Hepatic stellate cell (primary cell): Measurements from ENCODE around the gene CD19.
"Not testable (repeated sequence)": the region's sequence is repeated elsewhere in the genome, so short reads cannot be mapped to it uniquely, and the experiment has no call there.

Experiments
- DNase-seq: peaks from one replicate; pipeline ENCODE4 v3.0.0; 2011; ENCODE audit warnings: low spot score

CD19 gene

GRCh38 chr16:28936784-28937155 is 5.0 kb downstream of the CD19 start:
- no peak for DNase-seq

GRCh38 chr16:28937222-28937876 is 5.6 kb downstream of the CD19 start:
- DNase-seq, result no peak

GRCh38 chr16:28938721-28939120 is 7.0 kb downstream of the CD19 start:
- no peak for DNase-seq

- not testable (repeated sequence) for DNase-seq
Measured at GRCh38 chr16:28939825-28940224, 8.1 kb downstream of the CD19 start.

- no peak for DNase-seq
Measured at GRCh38 chr16:28943281-28943680, 11.5 kb downstream of the CD19 start.

GRCh38 chr16:28946681-28947080 is 14.9 kb downstream of the CD19 start:
- DNase-seq, result no peak

- DNase-seq, result peak; percentile 100
Measured at GRCh38 chr16:28950648-28951409, 19.1 kb downstream of the CD19 start, which contains the start of gene NFATC2IP. TSS of gene NFATC2IP (plus strand) at chr16:28950937. CDS start at chr16:28951012, 75 bp downstream.

- DNase-seq, result no peak
Measured at GRCh38 chr16:28951410-28951943, 19.7 kb downstream of the CD19 start.

- no peak for DNase-seq
Measured at GRCh38 chr16:28958216-28958615, 26.4 kb downstream of the CD19 start.

- DNase-seq, result no peak
Measured at GRCh38 chr16:28958836-28959235, 27.1 kb downstream of the CD19 start.

GRCh38 chr16:28964072-28964471 is 32.3 kb downstream of the CD19 start:
- DNase-seq, result no peak

- no peak for DNase-seq
Measured at GRCh38 chr16:28964496-28964895, 32.7 kb downstream of the CD19 start.

GRCh38 chr16:28967156-28967555 is 35.4 kb downstream of the CD19 start:
- DNase-seq, result no peak

GRCh38 chr16:28969696-28970095 is 37.9 kb downstream of the CD19 start:
- DNase-seq, result not testable (repeated sequence)

- peak; percentile 74 for DNase-seq
Measured at GRCh38 chr16:28974007-28974436, 42.3 kb downstream of the CD19 start.

GRCh38 chr16:28974437-28975157 is 42.8 kb downstream of the CD19 start, which contains the start of gene SPNS1:
TSS of gene SPNS1 (plus strand) at chr16:28974778. CDS start at chr16:28975152, 374 bp downstream.
- peak; percentile 99 for DNase-seq

- DNase-seq, result no peak
Measured at GRCh38 chr16:28975158-28975599, 43.4 kb downstream of the CD19 start.

GRCh38 chr16:28977703-28978662 is 46.2 kb downstream of the CD19 start:
- no peak for DNase-seq

GRCh38 chr16:28980330-28980729 is 48.6 kb downstream of the CD19 start:
- DNase-seq, result not testable (repeated sequence)

- DNase-seq, result no peak
Measured at GRCh38 chr16:28980929-28981328, 49.2 kb downstream of the CD19 start.

GRCh38 chr16:28981517-28981916 is 49.7 kb downstream of the CD19 start:
- no peak for DNase-seq
